CD4-positive, alpha-beta T cell treated with Interleukin-17A for 1 hour (primary cell): ENCODE data around the gene ESYT3.
"Not testable (repeated sequence)": the region's sequence is repeated elsewhere in the genome, so short reads cannot be mapped to it uniquely, and the experiment has no call there.

Source experiments
- DNase-seq: peaks from one replicate; pipeline ENCODE4 v3.0.0-alpha.2; 2020

ESYT3 gene

GRCh38 chr3:138443521-138444503, 9.4 kb downstream of the ESYT3 start:
- no peak for DNase-seq

DNA sequence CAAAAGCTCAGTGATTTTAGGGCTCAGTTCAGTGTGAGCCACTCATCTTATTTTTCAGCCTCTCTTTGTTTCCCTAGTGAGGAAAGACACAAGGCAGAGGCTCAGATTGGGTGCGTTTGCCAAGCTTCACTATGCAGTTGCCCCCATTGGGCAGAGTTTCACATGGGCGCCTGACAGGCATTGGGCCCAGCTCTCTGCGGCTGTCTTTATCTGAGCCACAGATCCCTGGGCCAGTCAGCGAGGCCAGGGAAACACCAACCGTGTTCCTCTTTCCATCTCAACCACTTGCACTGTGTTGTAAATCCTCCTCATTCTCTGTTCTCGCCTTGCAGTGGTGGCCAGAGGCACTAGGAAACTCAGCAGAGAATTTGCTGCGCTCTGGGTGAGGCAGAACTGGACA, 10.8 kb downstream of the ESYT3 start:
- no peak for DNase-seq

DNA sequence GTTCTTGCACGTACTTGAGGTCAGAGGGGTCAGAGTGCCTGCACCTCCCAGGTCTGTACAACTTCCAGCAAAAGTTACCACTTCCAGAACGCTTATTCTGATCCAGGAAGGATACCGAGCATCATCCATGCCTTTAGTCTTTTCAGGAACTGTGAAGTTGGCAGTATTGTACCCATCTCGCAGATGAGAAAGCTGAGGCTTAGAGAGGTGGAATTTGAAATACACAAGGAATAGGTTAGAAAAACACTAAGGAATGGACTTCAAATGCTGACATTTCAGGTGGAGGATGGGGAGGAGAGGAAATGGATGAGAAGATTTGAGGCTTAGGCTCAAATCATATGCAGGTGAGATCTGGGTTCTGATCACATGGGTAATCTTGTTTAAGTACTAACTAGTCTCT, 11.2 kb downstream of the ESYT3 start:
- no peak for DNase-seq

- no peak for DNase-seq
These were observed 14.2 kb downstream of the ESYT3 start for GRCh38 chr3:138448631-138449030.

GRCh38 chr3:138449490-138449889, 15.1 kb downstream of the ESYT3 start:
- DNase-seq = no peak

- DNase-seq = no peak
These were observed 15.8 kb downstream of the ESYT3 start for GRCh38 chr3:138450181-138450580.

DNA sequence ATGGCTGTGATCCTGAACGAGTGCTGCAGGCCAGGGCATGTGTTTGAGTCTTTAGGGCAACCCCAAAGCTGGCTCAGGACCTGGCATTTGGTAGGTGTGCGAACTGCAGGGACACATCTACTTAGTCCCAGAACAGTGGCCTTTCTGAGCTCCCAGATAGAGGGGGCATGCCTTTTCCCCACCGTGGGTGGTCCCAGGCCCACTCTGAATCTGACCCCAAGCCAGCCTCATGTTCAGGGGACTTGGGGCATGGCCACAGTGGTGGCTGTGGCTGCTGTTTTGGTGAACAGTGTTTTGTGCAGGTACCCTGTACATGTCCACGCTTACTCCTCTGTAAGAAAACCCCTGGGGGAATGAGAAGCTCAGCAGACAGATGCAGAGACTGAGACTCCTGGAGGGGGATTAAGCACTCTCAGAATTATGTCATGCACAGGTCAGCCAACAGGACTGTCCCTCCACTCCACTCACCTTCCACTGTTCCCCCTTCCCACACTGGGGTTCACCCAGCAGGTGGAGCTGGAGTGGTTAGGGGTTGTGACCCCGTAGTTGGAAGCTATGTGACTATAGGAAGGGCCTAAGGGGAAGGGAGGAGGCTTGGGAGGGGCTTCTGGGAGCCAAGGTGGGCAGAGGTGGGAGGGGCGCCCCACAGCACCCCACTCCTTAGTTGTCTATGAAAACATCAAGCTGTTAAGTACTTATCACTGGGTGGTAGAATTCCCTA, 16.4 kb downstream of the ESYT3 start:
- no peak for DNase-seq

DNA sequence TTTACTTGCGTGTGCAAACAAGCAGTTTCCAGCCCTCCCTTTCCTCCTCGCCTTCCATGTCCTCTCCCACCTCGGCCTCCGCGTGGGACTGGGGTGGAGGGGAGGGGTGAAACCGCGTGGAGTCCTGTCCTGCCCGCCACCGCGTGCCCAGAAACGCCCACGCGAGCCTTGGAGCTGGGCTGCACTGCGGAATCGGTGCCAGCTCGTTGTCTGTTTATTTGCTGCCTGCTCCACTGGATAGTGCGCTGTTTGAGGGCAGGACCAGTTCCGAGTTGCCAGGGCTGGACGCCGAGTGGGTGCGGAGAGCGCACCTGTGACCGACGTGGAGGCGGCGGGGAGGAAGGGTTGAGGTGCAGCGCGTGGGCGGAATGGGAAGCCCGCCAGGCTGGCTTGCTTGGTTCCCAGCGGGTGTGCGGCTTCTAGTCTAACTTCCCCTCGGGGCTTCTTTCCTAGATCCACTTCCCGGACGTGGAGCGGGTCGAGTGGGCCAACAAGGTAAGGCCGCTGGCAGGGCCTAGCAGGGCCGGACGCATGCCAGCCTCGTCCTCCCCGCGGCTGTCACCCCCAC, 17.3 kb downstream of the ESYT3 start:
- DNase-seq = no peak

DNA sequence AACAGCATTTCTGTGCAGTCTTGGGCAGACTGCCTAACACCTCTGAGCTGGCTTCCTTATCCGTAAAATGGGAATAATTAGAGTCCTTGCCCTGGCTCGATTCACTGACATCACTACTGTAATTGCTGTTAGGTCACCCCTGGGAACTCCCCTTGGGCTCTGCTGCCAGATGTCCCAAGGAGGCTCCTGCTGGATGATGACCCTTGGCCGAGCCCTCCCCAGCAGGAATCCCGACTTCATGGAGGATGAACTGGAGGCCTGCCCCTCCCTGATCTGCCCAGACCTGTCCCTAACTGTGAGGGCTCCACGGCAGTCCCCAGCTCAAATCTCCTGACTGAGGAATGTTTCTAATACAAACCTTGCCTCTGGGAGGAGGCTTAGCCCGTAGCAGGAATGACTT, 18.0 kb downstream of the ESYT3 start:
- no peak for DNase-seq

GRCh38 chr3:138453940-138454339, 19.5 kb downstream of the ESYT3 start:
- DNase-seq = not testable (repeated sequence)

DNA sequence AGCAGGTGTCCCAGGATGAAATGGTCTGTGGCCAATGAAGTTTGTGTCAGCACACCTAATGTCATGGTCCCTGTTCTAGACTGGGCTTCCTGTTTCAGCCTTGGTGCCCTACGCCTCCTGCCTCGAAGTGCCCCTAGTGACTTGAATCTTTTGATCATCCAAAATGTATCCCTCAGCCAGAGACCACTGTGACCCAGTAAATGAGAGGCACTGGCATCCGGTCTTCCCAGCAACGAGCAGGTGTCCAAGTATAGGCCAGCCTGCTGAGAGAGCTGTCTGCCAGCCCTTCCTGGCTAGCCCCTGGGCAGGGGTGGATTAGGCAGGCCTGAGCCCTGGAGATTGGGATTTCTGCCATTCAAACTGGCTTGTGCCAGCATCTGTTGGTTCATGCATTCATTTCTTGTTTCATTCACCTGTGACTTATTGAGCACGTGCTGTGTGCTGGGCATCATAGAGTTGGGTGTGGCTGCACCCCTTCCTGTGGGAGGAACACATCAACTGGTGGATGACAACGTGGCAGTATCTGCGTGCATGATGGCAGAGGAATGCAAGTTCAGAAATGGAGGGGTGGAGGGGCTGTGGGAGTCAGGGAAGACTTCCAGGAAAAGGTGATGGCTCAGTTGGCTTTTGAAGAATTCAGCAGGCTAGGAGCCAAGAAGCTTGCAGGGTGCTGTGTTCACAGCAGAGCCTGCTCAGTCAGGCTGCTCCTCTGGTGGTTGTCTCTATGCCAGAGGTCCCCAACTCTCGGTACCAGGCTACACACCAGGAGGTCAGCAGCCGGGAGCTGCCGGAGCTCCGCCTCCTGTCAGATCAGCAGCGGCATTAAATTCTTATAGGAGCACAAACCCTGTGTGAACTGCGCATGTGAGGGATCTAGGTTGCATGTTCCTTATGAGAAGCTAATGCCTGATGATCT, 21.6 kb downstream of the ESYT3 start:
- DNase-seq = no peak

DNA sequence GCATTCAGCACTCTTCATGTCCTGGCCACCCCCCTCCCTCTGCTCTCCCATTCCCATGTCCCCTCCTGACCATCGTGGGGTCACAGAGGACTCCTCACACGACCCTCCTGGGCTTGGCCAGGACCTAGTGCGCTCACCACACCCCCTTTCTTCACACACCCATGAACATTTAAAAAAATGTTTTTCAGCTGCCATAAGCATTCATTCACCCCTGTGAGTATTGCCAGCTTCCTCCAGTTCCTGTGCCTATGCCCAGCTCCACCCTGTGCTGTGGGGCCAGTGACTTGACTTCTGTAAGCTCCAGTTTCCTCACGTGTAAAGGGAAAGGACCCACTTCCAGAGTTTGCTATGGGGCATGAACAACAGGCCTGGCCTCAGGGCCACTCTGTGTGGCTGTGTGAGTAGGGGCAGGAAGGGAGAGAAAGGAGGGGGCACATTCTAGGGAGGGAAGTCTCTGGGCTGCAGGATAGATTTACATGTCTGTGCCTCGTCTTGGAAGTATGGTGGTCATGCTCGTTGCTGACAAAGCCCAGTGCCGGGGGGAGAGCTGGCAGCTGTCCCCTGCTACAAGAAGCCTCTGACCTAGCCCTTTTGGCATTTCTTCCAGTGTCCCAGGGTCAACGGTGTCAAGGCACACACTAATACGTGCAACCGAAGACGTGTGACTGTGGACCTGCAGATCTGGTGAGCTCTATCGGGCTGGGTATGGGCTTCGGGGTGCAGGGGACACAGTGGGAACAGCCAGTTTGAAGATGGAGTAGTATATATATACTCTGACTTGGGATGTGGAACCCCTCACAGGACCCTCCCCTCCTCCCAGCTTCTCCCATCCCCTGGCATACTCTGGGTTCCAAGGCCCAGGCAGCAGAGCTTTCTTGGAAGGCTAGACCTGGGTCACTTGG, 22.8 kb downstream of the ESYT3 start:
- no peak for DNase-seq

- DNase-seq = no peak
These were observed 23.7 kb downstream of the ESYT3 start for GRCh38 chr3:138457863-138458735.

DNA sequence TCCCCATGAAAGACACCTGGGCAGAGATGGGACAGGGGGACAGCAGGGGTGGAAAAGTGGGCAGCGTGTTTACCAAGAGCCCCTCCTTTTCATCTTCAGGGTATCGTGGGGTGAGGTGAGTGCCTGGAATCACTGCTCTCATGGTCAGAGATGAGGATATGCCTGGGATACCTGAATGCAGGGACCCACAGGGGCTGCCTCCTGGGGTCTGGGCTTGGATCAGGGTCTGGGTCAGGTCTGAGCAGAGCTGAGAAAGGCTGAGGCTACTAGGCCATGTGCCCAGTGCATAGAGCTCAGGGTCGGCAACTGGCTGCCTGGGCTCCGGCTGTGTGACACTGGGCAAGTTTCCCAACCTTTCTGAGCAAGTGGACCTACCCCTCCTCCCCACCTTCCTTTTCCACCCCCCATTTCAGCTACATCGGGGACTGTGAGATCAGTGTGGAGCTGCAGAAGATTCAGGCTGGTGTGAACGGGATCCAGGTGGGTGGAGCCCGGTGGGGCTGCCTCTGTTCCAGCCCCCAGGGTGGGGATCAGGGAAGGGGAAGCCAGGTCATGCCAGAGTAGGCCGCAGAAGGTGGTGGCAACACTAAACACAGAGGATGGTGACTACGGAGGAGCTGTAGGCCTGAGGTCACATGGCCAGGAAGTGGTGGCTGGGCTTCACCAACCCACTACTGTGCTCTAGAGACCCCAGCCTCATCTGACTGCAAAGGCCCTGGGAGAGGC, 24.5 kb downstream of the ESYT3 start:
- DNase-seq = no peak

- DNase-seq = no peak
These were observed 25.5 kb downstream of the ESYT3 start for GRCh38 chr3:138459619-138460535.

DNA sequence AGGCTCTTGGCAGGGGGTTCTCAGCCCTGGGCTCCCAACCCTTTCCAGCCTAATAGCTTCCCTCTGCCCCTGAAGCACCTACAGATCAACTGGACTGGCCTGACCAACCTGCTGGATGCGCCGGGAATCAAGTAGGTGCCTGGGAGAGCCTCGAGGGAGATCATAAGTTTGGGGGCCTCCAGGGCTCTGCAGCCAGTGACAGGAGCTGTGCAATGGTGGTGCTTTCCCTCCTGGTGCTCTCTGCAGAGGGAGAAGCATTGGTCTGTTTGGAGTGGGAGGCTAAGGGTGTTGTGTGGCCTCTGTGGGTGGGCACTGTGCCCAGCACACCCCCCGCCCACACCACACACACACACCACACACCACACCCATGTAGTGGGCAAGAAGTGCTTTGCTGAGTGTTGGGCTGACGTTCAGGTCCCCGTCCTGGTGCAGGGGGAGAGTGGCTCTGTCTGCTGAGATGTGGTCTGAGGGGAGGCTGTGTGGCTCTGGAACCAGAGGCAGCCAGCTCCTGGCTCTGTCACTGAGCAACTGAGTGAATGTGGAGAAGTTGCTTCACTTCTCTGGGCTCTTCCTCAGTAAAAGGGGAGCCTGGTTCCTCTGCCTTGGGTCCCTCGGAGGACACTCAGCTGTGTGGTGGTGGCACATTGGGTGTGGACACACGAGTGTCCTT, 26.3 kb downstream of the ESYT3 start:
- no peak for DNase-seq

- DNase-seq = no peak
These were observed 26.8 kb downstream of the ESYT3 start for GRCh38 chr3:138461246-138461645.

- DNase-seq = no peak
These were observed 27.5 kb downstream of the ESYT3 start for GRCh38 chr3:138461896-138462295.
